RPMI7951 (cell line): ENCODE measurements around the gene WDR87. TPM values are rescaled to one million over a fixed set of nuclear protein-coding genes. Genes with fewer than 3 reads are reported as not detected.
"Not testable (repeated sequence)": the region's sequence is repeated elsewhere in the genome, so short reads cannot be mapped to it uniquely, and the experiment has no call there.

ENCODE experiments used
- DNase-seq: peaks from one replicate; pipeline ENCODE4 v3.0.0-alpha.2; 2012; ENCODE audit warnings: low read depth
- total RNA-seq: library from RNA; depleted of rRNA; stranded (reverse); fragments of >200 nt; shearing (Covaris generic); gene quantifications from 2 replicates; pipeline ENCODE4 v1.2.3, GENCODE V29; 2014

The WDR87 gene
- total RNA-seq, 1 experiment from 2014 or later = not detected

DNA sequence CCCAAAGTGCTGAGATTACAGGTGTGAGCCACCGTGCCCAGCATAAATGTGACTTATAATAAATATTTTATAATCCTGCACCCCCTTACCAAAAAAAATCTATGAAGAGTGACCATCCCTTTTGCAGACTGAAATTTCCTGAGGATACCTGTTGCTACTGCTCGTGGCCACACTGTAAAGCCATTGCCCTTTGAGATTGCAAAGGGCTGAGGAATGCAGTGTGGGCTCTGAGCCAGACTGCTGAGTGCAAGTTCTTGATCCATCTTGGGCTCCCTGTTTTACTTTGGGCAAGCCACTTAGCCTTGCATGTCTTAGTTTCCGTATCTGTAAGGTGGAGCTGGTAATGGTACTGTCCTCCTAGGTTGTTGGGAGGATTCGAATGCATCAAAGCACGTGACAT is 24.0 kb upstream of the WDR87 start:
- peak; percentile 26 for DNase-seq

DNA sequence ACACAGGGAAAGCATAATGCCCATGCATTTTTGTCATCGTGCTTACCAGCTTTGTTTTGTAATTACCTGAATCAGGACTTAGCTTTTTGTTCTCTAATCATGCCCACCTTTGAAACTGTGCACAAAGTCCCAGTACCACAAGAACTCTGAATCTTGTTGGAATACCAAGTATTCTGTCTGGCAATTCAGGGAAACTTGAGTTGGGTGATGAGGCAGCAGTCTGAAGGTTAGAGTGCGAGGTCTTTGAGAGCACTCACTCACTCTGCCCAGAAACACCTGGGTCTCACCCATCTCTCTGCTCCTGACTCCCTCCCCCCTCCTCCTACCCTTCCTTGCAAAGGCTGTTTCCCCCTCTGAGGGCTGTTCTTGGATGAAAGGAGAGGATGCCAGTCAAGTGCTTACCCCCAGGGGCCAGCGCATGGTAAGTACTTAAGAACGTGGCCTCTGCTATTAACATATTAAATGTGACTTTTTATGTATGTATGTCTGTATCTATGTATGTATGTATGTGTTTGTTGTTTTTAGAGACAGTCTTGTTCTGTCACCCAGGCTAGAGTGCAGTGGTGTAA is 23.0 kb upstream of the WDR87 start:
- no peak for DNase-seq

DNA sequence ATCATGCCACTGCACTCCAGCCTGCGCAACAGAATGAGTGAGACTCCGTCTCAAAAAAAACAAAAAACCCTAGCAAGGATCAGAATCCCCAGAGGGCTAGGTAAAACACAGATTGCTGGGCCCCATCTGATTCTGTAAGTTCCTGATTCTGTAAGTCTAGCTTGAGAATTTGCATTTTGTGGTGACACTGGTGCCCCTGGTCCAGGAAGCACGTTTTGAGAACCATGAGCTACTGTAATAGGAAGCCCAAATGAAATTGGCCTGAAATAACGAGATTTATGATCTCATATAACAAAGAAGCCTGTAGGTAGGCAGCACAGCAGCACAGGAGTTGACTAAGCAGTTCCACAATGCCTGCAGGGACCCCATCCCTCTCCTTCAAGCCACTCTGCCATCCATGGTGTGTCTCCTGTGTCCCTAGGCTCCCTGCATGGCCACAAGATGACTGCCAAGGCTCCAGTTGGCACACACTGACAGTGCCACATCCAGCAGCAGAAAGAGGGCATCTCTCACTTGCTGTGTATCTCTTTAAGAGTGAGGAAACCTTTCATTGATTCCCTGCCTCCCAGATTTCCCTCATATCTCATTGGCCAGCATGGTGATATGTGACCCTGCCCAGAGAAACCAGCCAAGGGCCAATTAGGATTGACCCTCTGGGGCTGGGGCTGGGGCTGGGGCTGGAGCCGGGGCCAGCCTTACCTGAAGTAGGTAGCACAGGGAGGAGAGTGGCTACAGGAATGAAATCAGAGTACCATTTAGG is 22.3 kb upstream of the WDR87 start:
- DNase-seq = no peak

DNA sequence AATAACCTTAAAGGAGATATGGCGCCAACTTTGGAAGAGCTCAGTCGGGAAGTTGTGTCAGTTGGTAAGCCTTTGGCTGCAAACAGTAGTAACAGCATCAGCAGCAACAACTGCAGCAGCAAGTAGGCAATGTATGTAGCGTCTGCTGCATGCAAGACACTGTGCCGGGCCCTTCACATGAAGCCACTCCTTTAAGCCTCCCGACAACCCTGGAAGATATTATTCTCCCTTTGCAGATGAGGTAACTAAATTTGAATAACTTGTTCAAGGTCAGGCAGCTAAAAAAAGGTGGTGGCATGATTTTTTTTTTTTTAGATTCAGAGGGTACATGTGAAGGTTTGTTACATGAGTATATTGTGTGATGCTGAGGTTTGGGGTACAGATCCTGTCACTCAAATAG is 20.3 kb upstream of the WDR87 start:
- no peak for DNase-seq

DNA sequence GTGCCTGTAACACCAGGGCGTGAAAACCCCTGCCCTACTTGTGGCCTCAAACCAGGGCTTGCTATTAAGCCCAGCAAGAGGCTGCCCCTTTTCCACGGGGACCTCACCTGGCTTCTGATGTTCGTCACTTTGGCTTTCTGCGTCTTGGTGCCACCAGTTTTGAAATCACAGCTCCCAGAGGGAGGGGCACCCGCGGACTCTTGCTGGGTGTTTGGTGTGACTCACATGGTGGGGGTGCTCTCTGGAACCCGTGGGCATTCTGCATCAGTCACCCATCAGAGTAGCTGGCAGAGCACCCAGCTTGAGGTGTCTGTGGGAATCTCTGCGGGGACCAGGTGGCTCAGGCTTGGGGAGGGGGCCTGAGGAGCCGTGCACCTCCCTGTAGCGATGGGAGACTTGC is 19.9 kb upstream of the WDR87 start:
- no peak for DNase-seq

DNA sequence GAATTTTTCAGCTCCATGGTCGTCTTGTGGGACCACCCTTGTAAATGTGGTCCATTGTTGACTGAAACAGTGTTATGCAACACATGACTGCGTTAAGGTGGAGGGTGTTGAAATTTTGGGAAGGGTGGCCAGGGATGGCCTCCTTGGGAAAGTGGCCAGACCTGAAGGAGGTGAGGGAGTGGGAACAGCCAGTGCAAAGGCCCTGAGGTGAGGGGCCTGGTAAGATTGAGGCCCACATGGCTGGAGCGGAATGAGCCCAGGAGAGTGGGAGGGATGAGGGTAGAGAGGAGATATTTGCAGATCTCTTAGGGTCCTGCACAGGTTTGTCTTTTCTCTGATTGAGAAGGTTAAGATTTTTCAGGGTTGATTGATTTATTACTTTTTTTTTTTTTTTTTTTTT is 18.8 kb upstream of the WDR87 start:
- DNase-seq = no peak

DNA sequence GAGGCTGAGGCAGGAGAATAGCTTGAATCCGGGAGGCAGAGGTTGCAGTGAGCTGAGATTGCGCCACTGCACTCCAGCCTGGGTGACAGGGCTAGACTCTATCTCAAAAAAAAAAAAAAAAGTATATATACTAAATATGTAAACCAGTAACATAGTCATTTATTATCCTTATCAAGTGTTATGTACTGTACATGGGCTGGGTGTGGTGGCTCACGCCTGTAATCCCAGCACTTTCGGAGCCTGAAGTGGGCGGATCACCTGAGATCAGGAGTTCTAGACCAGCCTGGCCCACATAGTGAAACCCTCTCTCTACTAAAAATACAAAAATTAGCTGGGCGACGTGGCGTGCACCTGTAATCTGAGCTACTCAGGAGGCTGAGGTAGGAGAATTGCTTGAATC is 18.2 kb upstream of the WDR87 start:
- not testable (repeated sequence) for DNase-seq

DNA sequence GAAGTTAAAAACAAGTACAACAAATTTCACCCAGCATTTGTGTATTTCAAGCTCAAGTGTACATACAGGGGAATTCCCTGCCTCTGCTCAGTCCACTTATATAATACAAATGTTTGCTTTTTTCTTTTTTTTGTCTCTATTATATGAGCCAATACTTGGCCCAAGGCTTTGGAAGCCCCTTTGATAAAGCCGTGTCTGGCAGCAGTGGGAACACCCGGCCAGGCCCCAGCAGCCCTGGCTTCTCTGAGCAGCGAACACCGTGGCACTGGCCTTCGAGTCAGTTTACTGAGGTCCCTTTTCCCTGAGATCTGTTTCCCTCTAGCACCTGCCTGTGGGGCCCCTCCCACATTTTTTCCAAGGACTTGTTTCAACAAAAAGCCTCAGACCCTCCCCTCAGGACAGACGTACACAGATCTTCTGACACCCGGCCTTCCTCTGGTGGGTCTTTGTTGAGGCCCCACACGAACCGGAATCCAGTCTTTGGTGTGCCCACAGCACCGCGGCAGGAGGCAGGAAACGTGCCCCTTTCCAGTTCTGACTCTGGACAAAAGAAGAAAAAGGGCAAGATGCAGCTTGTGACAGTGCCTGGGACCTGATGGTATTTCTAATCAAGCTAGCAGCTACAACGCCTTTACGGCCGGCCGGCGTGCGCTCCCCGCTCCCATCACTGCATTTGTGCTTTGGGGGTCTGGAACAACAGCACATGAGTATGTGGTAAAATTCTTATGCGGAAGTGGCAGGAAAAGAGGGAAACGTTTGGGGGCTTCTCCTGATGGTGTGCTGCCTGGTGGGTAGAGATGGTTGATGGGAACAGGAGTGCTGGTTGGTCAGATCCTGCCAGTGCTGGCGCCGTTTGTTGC is 14.4 kb upstream of the WDR87 start:
- no peak for DNase-seq

DNA sequence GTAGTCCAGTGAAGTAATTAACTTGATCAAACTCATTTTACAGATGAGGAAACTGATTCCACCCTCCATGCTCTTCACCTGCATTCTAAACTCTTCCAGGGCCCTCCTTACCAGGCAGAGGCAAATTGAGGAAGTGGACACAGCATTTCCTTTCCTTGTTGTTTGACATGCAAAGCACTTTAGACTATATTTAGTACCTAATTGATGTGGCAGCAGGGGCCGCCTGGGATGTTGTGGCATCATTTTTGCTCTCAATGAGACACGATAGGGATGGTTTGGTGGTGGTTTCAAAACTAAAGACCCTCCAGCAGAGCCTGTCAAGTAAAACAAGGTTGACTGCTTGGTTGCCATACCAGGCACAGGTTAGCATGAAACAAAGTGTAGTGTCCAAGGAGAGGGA is 8.5 kb upstream of the WDR87 start:
- DNase-seq = no peak

DNA sequence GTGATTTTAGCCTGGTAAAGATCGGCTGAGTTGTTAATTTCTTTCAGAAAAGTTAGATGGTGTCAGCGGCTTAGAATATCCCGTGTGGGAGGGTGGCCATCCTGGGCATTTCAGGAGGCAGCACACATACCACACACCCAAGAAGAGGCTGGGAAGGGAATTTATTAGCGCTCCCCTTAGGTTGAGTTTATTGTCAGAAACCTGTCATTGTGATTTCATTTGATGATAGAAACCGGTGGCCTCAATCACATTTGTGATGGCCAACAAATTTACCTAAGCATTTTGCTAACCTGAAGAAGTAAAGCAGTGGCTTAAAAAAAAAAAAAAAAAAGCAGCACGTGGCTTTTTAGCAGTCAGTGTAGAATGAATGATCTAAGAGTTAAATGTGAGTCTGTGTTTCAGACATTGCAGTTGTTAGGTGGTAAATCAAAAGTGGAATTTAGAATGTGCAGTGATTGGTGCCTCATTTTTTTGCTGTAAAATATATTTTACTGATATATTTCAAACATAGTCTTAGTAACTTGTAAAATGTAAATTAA is 3.3 kb upstream of the WDR87 start:
- no peak for DNase-seq

DNA sequence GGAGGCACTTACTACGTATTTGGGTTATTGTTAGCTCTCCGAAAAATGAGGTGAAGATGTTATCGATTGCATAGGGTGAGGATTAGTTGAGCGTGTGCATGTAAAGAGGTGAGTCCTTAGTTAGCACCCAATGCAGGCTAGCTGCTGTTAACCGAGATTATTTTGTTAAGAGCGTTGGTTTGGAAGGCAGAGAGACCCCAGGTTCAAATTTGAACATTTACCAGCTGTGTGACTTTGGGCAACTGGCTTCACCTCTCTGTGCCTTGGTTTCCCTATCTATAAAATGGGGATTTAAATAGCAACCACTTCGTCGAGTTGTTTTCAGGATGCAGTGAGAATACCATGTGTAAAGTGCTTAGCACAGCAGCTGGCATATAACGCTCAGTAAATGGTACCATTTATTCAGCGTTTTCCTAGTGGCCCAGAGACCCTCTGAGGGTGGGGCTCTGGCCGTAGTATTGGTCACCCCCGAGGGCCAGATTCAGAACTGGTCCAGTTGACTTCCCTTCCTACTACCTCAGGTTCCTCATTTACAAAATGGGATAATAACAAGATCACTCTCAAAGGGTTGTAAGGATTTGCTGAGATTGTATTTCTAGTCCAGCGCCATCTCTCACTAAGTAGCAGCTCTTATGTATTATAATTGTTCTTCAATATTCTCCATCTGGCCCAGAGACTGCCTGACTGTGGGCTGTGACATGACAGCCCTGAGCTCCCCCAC is 1.5 kb upstream of the WDR87 start:
- DNase-seq = no peak

DNA sequence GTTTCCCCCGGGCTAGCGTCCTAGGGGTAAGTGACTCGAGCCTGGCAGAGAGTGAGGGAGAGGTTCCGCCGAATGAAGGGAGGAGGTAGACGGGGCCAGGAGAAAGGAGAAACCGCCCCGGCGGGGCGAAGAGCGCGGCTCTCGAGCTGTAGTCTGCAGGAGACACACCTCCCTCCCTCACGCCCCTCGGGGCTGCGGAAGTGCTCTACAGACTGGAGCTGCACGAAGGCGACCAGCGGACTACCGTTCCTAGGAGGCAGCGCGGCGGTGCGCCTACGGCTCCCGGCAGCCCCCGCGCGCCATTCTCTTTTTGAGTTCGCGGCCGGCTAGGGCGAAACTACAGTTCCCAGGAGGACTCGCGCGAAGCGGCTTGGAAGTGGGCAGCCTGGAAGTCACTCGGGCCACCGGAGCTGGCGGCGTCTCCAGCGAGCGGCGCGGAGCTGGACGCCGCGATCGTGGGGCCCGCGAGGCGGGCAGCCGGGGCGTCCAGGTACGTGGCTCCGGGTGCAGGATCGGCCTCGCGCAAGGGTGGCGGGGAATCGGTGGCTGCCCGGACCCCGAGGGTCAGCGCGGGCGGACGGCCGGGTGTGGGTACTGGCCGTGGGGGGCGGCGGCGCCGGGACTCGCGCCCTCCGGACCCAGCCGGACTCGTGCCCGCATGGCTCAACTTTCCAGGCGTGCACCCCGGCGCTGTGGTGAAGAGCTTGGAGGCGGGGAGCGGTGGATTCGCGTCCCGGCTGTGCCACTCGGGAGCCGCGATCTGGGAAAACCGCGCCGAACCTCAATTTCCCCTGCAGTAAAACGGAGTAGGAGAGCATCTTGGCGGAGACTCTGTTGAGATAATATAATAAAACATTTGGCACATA is 708 bp upstream of the WDR87 start, which contains the start of gene SIPA1L3:
Gene SIPA1L3, plus strand, starts transcription at position 340 of the 866 bp plus-strand sequence. CDS start 174,358 bp downstream, outside the sequence.
- peak; percentile 97 for DNase-seq

DNA sequence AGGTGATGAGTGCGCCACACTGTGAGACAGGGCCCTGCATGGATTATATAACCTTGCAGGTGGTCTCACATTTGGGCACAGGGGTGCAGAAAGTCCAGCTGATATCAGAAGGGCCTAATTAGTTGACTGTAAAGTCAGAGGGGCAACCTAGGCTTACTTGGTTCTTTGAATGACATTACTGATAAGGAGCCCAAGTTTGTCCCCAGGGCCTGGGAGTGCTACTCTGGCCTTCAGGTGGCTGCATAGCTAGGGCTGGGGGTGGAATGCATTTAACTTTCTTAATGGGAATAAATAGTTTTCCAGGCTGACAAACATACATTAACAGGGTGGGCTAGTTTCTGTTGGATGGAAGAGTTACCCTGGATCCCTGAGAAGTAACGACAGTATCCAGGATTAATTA is 3.3 kb downstream of the WDR87 start:
- no peak for DNase-seq

DNA sequence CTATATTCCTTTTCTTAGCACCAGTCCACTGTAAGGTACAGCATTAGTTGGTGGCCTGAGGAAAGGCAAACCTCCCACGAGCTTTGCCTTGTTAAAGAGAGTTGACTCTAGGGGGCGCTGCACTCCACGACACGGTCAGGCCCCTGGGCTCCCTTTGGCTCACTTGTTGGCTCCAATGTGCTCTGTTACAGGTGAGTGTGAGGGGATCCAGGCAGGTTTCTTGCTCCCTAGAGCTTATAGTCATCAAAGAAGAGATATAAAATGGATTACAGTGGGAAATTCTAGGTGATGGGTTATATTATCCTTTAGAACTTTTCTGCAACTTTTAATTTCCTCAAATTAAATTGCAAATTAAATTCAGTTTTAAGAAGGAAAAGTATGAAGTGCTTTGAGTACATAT is 3.7 kb downstream of the WDR87 start:
- DNase-seq = peak; percentile 66

DNA sequence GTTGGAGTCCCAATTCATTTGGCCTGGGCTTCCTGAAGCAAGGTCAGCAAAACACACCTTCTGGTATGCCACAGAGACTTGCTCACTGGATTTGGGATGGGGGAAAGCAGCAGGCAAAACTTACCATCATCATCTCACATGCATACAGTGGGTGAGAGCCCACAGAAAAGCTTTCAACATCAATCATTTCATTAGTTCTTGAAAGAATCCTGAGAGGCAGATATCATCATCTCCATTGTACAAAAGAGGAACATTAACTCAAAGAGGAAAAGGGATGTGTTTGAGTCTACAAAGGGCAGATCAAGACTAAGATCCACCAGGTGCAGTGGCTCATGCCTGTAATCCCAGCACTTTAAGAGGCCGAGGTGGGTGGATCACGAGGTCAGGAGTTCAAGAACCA is 6.4 kb downstream of the WDR87 start:
- no peak for DNase-seq

DNA sequence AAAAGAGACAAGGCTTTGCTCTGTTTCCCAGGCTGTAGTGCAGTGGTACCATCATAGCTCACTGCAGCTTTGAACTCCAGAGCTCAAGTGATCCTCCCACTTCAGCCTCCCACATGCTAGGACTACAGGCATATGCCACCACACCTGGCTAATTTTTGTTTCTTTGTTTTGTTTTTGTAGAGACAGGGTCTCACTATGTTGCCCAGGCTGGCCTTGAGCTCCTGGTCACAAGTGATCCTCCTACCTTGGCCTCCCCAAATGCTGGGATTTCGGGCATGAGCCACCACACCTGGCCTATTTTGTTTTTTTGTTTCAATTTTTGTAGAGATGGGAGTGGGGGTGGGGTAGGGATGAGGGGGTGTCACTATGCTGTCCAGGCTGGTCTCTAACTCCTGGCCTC is 6.9 kb downstream of the WDR87 start:
- DNase-seq = no peak

DNA sequence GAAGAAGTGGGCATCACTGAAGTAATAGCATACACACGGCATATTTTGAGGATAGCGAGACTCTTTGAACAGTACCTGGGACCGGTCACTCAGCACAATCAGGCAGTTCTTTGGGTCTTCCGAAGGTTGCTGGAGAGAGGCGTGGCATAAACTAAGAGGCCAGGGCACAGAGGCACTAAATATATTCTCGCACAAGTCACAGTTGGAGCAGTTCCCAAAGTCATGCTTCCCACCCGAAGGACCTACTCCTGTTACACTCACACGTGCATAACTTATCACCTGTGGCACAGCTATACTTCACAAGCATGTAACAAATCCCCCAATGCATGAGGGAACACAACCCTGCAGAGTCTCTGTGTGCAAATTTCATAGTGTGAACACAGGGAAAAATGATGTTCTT is 10.2 kb downstream of the WDR87 start:
- no peak for DNase-seq

DNA sequence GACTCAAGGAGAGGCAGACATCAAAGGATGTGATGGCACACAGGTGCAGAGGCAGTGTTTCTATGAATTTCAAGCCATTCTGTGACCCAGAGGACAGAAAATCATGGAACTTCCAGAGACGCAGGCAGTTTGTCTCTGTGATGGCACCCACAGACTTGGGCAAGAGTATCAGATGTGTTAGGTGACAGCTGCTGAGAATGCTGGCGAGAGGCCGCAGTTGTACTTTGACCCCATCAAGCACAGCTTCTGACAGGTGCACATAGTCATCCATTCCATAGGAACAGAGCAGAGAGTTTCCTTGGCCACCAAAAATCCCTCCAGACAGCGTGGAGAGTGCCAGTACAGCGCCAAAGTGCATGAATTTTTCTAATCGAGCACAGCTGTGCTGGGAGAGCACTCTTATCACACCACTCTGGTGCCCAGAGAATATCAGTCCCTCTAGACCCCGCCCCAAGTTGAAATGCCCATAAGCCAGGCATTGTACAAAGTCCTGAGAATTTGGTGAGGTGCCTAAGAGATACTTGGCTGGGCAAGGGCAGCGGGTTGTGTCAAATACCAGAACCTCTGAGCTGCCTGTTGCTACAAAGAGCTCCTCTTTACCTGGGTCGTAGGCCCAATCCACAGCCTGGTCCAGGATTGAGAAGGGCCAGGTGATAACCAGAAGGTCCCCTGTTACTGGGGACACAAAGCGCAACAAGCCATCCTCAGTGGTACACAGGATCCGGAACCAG is 12.4 kb downstream of the WDR87 start:
- no peak for DNase-seq

DNA sequence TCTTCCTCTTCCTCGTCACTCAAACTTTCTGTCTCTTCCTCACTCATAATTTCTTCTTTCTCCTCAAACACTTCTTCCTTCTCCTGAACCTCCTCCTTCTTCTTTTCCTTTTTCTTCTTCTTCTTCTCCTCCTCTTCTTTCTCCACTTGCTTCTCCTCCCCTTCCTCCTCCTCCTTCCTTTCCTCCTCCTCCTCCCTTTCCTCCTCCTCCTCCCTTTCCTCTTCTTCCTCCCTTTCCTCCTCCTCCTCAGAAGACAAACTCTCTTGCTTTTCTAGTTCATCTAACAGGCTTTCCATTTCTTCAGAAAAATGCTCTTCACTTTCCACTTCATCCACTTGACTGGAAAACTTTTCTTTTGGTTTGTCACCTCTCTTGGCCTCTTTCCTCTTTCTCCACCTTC is 19.8 kb downstream of the WDR87 start:
- DNase-seq = no peak

DNA sequence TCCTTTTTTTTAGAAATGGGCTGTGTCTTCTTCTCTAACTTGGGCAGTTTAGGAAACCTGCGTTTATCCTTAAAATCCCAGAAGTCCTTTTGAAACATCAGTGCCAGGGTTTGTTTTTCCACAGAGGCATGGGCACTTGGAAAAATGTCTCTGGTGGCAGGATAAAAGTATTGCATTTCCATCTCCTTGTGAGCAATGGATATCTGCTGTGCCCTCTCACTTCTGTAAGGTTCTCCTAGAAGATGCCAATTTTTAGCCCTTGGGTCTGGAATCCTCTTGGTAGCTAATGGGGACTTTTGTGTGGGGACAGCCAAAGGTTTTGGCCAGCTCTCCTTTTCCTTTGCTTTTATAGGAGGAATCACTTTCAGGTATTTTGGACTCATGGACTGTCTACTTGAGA is 21.0 kb downstream of the WDR87 start:
- no peak for DNase-seq
